ENCODE results near the gene CNN2. TPM values are rescaled to one million over a fixed set of nuclear protein-coding genes. Genes with fewer than 3 reads are reported as not detected.
A peak's percentile ranks its signal among the peaks of the same experiment; 100 is the strongest.

The CNN2 gene
- total RNA-seq, 1 donor from 2014 or later: 69.8 TPM

DNA sequence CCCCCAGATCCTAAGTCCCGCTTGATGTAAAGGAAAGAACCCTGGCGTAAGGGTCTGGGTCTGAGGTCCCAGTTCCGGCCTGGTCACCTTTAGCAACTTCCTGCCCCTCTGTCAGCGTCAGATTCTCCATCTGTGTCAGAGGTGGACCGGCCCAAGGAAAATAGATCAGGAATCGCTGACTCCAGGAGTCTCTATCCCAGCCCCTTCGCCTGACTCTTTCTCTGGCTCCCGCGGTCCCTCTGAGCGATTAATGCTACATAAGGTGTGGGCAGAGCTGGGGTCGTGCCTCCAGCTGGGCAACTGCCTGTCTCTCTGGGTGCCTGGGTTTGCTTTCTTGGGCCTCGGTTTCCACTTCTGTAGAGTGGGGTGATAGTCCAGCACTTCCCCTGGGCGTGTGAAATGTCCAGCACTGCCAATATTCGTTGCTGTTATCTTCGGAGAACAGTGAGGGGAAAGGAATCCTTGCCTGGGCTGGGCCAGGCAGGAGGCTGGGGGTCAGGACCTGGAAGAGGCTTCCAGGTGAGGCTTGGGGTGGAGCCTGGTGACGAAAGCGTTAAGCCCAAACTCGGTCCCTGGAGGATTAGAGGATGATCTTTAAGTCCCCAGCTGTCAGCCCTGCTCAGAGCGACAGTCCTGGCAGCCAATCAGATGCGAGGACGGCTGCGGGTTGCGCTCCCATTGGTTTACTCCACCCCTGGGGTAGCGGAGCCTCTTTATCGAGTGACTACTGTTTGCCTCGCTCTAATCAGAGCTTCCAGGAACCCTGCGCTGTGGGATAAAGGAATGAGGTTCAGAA is 14.3 kb downstream of the CNN2 start:
- intact Hi-C loops (cut with DNase I): no loop called here
- DNase-seq (peak; percentile 95), ATAC-seq (ENCODE audit: poor library complexity) (peak; percentile 76)

DNA sequence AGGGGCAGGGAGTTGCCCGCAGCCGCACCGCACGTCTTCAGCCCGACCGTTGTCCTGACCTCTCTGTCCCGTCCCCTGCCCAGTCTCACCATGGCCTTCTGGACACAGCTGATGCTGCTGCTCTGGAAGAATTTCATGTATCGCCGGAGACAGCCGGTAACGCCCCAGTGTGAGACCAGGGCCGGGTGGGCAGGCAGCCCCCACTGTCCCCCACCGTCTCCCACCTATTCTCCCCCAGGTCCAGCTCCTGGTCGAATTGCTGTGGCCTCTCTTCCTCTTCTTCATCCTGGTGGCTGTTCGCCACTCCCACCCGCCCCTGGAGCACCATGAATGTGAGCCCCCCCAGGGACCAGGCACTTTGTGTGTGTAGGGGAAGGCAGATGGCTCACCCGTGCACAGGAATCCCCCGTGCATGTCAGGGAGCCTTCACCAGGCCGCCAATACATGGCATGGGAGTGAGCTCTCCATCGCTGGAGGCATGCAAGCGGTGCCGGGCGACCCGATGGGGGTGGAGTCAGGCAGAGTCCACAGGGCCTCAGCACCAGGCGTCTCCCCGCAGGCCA is 14.9 kb downstream of the CNN2 start:
- intact Hi-C loops (cut with DNase I): no loop called here
- no peak for ATAC-seq (ENCODE audit: poor library complexity)
- DNase-seq: no peak

DNA sequence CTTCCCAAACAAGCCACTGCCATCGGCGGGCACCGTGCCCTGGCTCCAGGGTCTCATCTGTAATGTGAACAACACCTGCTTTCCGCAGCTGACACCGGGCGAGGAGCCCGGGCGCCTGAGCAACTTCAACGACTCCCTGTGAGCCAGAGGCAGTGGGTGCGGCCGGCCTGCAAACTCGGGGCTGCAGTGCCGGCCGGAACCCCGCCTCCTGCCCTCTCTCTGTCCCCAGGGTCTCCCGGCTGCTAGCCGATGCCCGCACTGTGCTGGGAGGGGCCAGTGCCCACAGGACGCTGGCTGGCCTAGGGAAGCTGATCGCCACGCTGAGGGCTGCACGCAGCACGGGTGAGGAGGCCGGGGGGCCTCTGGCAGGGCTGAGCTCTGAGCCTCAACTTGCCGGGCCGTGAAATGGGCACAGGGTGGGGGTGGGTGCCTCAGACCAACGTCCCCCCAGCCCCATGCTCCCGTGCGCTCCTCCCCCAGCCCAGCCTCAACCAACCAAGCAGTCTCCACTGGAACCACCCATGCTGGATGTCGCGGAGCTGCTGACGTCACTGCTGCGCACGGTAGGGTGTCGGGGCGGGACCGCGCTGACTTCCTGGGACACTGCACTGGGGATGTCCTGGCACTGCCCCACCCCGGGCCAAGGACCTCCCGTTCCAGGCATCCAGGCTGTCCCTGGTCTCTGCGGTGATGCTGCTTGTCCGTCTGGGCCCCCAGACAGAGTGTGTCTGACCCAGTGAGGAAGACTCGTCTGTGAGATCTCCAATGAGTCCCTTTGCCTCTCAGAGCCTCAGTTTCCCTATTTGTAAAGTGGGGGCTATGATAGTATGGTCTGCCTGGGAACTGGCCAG is 15.7 kb downstream of the CNN2 start:
- intact Hi-C loops (cut with DNase I): no loop called here
- ATAC-seq (ENCODE audit: poor library complexity) (no peak), DNase-seq (no peak)

DNA sequence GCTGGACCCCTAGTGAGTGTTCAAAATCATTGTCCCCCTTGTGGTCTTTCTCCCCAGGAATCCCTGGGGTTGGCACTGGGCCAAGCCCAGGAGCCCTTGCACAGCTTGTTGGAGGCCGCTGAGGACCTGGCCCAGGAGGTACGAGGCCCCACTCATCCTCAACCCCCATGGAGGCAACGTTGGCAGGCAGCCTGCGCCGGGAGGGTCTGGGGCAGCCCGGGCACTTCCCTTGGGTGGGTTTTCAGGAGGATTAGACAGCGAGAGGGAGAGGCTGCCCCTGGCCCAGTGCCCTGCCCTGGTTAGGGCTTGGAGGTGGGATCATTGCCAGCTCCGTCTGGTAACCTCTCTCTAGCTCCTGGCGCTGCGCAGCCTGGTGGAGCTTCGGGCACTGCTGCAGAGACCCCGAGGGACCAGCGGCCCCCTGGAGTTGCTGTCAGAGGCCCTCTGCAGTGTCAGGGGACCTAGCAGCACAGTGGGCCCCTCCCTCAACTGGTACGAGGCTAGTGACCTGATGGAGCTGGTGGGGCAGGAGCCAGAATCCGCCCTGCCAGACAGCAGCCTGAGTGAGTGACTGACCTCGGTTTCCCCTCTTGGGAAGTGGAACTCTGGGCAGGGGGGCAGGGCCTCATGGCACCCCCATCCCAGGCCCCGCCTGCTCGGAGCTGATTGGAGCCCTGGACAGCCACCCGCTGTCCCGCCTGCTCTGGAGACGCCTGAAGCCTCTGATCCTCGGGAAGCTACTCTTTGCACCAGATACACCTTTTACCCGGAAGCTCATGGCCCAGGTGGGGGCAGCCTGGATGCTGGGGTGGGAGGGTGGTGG is 16.5 kb downstream of the CNN2 start:
- DNase-seq (no peak), ATAC-seq (ENCODE audit: poor library complexity) (no peak)
- intact Hi-C loops (cut with DNase I): no loop called here

DNA sequence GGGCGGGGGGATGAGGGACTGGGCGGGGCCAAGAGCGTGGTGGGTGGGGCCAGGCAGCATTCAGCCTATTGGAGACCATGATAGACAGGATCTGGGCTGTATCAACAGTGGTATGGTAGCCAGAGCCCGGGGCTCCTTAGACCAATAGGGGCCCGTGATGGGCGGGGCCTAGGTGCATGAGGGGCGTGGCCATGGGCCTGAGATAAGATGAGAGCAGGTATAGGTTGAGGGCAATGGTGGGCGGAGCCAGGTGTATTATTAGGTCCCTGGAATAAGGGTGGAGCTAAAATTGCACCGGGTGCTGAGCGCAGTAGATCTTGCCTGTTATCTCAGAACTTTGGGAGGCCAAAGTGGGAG is 18.8 kb downstream of the CNN2 start:
- DNase-seq (no peak), ATAC-seq (ENCODE audit: poor library complexity) (no peak)
- intact Hi-C loops (cut with DNase I): no loop called here

DNA sequence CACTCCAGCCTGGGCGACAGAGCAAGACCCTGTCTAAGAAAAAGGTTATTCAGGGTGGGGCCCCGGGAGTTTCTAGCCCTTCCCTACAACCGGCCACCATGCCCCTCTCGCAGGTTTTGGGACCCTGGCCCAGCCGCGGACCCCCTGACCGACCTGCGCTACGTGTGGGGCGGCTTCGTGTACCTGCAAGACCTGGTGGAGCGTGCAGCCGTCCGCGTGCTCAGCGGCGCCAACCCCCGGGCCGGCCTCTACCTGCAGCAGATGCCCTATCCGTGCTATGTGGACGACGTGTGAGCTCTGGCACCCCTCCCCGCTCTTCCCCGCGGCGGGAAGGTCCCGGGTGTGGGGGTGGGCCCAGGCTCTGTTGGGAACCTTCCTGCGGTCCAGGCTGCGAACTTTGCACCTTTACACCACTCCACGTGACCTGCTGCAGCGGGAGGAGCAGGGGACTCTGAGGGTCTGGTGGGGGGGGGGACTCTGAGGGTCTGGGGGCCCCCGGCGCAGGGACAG is 19.8 kb downstream of the CNN2 start:
- intact Hi-C loops (cut with DNase I): no loop called here
- DNase-seq (no peak), ATAC-seq (ENCODE audit: poor library complexity) (no peak)

DNA sequence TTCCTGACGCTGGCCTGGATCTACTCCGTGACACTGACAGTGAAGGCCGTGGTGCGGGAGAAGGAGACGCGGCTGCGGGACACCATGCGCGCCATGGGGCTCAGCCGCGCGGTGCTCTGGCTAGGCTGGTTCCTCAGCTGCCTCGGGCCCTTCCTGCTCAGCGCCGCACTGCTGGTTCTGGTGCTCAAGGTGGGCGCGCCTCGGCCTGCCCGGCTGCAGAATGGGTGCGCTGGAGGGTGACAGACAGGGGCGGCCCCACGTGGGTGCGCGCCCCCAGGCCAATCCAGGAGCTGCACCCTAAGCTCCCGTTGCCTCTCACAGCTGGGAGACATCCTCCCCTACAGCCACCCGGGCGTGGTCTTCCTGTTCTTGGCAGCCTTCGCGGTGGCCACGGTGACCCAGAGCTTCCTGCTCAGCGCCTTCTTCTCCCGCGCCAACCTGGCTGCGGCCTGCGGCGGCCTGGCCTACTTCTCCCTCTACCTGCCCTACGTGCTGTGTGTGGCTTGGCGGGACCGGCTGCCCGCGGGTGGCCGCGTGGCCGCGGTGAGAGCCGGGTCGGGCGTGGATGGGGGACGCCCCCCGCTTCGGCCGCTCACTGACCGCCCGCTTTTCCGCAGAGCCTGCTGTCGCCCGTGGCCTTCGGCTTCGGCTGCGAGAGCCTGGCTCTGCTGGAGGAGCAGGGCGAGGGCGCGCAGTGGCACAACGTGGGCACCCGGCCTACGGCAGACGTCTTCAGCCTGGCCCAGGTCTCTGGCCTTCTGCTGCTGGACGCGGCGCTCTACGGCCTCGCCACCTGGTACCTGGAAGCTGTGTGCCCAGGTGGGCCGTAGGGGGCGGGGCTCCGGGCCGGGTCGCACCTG is 20.7 kb downstream of the CNN2 start:
- intact Hi-C loops (cut with DNase I): no loop called here
- no peak for ATAC-seq (ENCODE audit: poor library complexity)
- DNase-seq: no peak

DNA sequence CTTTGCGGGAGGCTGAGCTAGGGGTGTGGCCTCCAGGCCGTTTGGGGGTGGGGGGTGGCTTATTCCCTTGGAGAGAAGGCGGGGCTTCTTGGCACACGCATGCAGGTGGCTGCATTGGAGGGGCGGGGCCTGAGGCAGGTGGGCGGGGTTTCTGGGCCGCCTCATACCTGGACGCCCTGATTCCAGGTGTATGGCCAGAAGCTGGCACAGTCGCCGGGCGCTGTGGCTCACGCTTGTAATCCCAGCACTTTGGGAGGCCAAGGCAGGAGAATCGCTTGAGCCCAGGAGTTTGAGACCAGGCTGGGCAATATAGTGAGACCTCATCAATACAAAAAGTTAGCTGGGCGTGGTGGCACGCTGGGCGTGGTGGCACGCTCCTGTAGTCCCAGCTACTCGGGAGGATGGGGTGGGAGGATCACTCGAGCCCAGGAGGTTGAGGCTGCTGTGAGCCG is 21.3 kb downstream of the CNN2 start:
- intact Hi-C loops (cut with DNase I): no loop called here
- DNase-seq (no peak), ATAC-seq (ENCODE audit: poor library complexity) (no peak)

DNA sequence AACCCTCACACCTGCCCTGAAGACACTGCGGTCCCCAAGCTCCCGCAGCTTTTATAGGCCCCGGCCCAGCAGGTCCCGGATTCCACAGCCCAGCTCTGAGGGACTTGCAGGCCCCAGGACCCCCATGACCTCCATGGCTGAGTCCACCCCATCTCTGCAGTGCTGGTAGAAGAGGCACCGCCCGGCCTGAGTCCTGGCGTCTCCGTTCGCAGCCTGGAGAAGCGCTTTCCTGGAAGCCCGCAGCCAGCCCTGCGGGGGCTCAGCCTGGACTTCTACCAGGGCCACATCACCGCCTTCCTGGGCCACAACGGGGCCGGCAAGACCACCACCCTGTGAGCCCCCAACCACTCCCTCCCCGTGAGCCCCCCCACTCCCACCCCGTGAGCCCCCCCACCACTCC is 22.7 kb downstream of the CNN2 start:
- no peak for DNase-seq
- intact Hi-C loops (cut with DNase I): no loop called here
- no peak for ATAC-seq (ENCODE audit: poor library complexity)

DNA sequence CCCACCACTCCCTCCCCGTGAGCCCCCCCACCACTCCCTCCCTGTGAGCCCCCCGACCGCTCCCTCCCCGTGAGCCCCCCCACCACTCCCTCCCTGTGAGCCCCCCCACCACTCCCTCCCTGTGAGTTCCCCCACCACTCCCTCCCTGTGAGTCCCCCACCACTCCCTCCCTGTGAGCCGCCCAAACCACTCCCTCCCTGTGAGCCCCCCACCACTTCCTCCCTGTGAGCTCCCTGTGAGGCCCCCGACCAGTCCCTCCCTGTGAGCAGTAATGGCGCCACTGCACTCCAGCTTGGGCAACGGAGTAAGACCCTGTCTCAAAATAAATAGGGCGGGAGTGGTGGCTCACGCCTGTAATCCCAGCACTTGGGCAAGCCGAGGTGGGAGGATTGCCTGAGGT is 23.4 kb downstream of the CNN2 start:
- no peak for DNase-seq
- intact Hi-C loops (cut with DNase I): no loop called here
- ATAC-seq (ENCODE audit: poor library complexity): no peak

DNA sequence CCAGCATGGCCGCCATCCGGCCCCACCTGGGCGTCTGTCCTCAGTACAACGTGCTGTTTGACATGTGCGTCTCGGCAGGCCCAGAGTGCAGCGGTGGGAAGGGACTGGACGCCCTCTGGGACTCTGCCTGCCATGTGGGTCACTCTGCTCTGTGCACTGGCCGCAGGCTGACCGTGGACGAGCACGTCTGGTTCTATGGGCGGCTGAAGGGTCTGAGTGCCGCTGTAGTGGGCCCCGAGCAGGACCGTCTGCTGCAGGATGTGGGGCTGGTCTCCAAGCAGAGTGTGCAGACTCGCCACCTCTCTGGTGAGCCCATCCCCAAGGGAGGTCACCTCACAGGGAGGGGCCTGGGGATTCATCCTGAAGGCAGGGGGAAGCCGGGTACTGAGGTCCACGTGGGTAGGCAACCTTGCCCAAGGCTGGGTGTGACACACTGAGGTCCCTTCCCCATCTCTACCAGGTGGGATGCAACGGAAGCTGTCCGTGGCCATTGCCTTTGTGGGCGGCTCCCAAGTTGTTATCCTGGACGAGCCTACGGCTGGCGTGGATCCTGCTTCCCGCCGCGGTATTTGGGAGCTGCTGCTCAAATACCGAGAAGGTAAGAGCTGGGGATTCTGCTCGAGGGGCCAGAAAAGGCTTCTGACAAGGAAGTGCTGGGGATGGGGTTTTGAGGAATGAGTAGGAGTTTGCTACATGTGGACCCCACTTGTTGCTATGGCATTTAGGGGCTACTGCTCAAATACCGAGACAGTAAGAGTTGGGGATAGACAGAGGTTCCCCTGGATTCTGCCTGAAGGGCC is 24.8 kb downstream of the CNN2 start:
- intact Hi-C loops (cut with DNase I): no loop called here
- no peak for ATAC-seq (ENCODE audit: poor library complexity)
- DNase-seq: no peak

DNA sequence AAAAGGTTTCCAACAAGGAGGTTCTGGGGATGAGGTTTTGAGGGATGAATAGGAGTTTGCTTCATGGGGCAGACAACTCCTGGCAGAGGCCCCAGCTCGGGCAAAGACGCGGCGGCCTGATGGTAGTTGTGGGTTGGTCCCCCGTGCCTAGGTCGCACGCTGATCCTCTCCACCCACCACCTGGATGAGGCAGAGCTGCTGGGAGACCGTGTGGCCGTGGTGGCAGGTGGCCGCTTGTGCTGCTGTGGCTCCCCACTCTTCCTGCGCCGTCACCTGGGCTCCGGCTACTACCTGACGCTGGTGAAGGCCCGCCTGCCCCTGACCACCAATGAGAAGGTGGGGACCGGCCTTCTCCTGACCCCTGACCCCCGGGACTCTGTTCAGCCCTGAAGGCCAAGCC is 25.4 kb downstream of the CNN2 start:
- intact Hi-C loops (cut with DNase I): no loop called here
- DNase-seq (no peak), ATAC-seq (ENCODE audit: poor library complexity) (no peak)

DNA sequence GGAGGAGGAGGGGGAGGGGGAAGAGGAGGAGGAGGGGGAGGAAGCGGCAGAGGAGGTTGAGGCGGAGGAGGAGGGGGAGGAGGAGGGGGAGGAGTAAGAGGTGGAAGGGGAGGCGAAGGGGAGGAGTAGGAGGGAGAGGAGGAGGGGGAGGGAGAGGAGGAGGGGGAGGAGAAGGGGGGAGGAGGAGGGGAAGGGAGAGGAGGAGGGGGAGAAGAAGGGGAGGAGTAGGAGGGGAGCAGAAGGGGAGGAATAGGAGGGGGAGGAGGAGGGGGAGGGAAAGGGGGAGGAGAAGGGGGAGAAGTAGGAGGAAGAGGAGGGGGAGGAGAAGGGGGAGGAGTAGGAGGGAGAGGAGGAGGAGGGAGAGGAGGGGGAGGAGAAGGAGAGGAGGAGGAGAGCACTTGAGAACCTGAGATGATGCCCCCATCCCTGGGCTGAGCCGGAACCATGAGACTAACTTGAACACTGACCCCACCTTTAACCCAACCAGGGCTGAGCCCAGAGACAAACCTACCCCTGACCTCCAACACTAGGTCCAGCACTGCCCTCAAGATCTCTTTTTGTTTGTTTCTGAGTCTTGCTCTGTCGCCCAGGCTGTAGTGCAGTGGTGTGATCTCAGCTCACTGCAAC is 26.1 kb downstream of the CNN2 start:
- ATAC-seq (ENCODE audit: poor library complexity) (no peak), DNase-seq (no peak)
- intact Hi-C loops (cut with DNase I): no loop called here

DNA sequence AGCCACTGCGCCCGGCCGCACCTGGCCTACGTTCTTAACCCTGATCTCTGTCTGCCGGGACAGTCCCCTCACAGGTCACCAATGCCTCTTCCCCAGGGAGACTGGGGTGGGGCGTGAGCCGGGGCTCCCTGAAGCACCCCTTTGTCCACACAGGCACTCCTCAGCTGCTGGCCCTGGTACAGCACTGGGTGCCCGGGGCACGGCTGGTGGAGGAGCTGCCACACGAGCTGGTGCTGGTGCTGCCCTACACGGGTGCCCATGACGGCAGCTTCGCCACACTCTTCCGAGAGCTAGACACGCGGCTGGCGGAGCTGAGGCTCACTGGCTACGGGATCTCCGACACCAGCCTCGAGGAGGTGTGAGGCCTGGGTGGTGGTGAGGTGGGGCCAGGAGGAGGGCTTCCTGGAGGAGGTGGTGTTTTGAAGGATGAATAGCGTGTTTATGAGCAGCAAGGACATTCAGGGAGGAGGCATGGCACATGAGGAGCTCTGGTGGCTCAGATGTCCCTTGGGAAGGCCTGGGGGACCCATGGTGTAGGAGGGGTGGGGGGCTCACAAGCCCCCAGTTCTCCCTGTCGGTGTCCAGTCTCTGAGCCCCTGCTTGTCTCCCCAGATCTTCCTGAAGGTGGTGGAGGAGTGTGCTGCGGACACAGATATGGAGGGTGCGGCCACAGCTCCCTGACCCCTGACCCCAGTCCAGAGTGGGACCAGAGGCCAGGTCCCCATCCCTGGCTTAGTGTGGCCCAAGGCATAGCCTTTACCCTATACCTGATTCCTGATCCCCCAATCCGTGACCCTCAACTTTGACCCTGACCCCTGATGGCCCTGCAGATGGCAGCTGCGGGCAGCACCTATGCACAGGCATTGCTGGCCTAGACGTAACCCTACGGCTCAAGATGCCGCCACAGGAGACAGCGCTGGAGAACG is 27.0 kb downstream of the CNN2 start:
- DNase-seq (no peak), ATAC-seq (ENCODE audit: poor library complexity) (no peak)
- intact Hi-C loops (cut with DNase I): no loop called here

DNA sequence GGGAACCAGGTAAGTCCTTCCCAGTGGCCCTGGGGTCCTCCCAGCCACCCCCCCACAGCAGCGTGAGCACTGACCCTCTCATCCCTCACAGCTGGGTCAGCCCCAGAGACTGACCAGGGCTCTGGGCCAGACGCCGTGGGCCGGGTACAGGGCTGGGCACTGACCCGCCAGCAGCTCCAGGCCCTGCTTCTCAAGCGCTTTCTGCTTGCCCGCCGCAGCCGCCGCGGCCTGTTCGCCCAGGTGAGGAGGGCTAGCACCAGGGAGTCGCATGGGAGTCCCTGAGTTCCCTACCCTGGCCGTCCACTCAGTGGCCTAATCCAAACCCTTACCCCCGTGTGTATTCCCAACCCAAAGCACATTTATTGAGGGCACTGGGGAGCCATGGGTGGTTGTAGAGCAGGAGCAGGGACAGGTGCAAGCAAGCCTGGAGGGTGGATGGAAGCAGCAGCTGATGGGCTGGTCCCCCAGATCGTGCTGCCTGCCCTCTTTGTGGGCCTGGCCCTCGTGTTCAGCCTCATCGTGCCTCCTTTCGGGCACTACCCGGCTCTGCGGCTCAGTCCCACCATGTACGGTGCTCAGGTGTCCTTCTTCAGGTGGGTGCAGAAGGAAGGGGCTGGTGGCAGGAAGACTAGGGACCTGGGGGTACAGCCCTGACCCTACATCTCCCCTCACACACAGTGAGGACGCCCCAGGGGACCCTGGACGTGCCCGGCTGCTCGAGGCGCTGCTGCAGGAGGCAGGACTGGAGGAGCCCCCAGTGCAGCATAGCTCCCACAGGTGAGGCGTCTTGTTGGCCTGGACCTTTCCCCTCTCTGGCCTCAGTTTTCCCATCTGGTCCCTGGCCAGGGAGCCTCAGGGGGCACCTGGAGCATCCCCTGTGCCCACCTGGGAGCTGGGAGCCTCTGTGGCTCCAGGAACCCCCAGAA is 28.0 kb downstream of the CNN2 start:
- no peak for DNase-seq
- intact Hi-C loops (cut with DNase I): no loop called here

More for the DNA sequence above, 28.0 kb downstream of the CNN2 start:
- ATAC-seq (ENCODE audit: poor library complexity): no peak
